ENCODE results near the gene TFPI. TPM values are rescaled to one million over a fixed set of nuclear protein-coding genes. Genes with fewer than 3 reads are reported as not detected.
"Not testable (repeated sequence)": the region's sequence is repeated elsewhere in the genome, so short reads cannot be mapped to it uniquely, and the experiment has no call there.

The TFPI gene
- total RNA-seq, 2 donors from 2014 or later, result 33.0 to 34.3 TPM

DNA sequence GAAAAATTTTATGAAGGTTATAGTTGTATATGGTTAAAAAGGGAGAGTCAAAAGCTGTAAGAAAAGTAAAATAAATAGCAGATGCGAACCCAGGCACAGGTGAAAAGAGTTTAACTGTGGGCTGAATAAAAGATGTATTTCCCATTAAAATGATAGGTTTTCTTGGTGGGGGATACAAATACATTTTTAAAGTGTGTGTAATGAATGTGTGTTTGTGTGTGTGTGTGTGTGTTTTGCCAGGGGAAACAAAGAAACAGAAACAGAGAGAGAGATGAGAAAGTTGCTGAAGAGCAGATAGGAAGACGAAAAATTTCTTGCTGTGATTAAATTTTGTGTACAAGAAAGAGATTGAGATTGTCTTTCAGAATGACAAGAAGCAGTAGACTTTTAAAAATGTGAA, 12.1 kb downstream of the TFPI start:
- Mint-ChIP-seq H3K27ac (peak overlapping the region; percentile 9), H3K27me3 (ENCODE audit: insufficient read depth) (no peaks in the 10 kb centered on the region), H3K9me3 (peaks cover 9% of the 10 kb centered on the region), H3K4me3 (no peak overlapping the region), H3K36me3 (ENCODE audit: low read depth) (peaks cover 5% of the 10 kb centered on the region), H3K4me1 (peaks cover 27% of the 10 kb centered on the region)
- Histone ChIP-seq H3K4me1 (ENCODE audit: control insufficient read depth, insufficient read depth, low read length) (peaks cover 5% of the 10 kb centered on the region), H3K4me3 (ENCODE audit: low read length) (no peak overlapping the region), H3K9ac (ENCODE audit: extremely low read depth, low read length, poor library complexity, severe bottlenecking) (no peak overlapping the region), H3K27me3 (ENCODE audit: control insufficient read depth, insufficient read depth, low read length, poor library complexity, severe bottlenecking) (no peaks in the 10 kb centered on the region), H3K9me3 (ENCODE audit: control insufficient read depth, low read length) (peaks cover 11% of the 10 kb centered on the region), H3K27ac (ENCODE audit: low read depth, low read length) (no peak overlapping the region), H3K36me3 (ENCODE audit: control insufficient read depth, insufficient read depth, low read length) (no peaks in the 10 kb centered on the region)
- 92 to 100% methylated on average over 2 of the region's 2 CpGs for WGBS, 2 experiments (ENCODE audit: insufficient coverage in 1 of 2, insufficient read length in 1 of 2)
- DNase-seq, result no peak
- TF ChIP-seq, protein P1, sequence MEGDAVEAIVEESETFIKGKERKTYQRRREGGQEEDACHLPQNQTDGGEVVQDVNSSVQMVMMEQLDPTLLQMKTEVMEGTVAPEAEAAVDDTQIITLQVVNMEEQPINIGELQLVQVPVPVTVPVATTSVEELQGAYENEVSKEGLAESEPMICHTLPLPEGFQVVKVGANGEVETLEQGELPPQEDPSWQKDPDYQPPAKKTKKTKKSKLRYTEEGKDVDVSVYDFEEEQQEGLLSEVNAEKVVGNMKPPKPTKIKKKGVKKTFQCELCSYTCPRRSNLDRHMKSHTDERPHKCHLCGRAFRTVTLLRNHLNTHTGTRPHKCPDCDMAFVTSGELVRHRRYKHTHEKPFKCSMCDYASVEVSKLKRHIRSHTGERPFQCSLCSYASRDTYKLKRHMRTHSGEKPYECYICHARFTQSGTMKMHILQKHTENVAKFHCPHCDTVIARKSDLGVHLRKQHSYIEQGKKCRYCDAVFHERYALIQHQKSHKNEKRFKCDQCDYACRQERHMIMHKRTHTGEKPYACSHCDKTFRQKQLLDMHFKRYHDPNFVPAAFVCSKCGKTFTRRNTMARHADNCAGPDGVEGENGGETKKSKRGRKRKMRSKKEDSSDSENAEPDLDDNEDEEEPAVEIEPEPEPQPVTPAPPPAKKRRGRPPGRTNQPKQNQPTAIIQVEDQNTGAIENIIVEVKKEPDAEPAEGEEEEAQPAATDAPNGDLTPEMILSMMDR (conservative IDR thresholded peaks at IDR 0.05), result no peak

DNA sequence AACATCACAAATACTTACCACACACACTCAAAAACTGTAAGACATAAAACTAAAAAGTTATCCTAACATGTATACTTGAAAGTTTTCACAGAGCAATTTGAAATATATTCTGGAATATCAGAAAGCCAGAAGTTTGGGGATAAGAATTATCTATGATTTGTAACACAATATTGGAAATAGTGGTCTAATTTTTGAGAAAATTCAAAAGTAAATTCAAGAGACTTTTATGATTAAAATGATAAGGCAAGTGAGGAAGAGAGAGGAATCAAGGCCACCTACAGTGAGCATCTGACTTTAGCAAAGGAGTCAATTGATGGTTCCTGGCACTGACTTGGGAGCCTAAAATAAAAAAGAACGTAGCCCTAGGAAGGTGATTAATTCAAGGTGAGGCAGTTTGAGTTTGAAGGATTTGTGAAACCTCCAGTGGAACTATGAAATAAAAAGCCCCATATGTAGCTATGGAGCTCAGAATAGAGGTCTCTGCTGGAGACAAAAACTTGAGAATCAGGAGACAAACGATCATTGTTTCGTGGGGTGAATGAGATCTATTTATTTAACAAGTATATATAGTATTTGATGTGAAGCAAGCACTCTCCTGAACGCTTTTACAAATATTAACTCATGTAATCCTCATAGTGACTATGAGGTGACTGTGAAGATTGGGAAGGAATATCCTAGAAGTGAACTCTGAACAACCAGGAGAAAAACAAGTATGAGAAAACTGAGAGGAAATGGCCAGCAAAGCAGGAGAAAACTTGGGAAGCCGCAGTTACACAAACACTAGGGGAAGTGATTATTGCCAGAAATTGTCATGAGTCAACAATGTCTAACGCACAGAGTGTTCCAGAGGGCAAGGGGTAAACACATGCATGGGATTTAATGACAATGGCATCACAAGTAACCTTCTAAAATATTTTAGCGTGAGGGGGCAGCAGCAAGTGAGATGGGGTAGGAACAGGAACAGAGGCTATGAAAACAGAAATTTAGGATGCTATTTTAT, 12.8 kb downstream of the TFPI start:
- no peak overlapping the region for H3K9ac ChIP-seq (ENCODE audit: extremely low read depth, low read length, poor library complexity, severe bottlenecking)
- no peak for DNase-seq
- no peaks in the 10 kb centered on the region for H3K27me3 ChIP-seq (ENCODE audit: control insufficient read depth, insufficient read depth, low read length, poor library complexity, severe bottlenecking)
- TF ChIP-seq, protein P1 (conservative IDR thresholded peaks at IDR 0.05), result no peak
- H3K4me1 ChIP-seq (ENCODE audit: control insufficient read depth, insufficient read depth, low read length), result no peaks in the 10 kb centered on the region
- no peak overlapping the region for H3K4me3 ChIP-seq (ENCODE audit: low read length)
- H3K27me3 Mint-ChIP-seq (ENCODE audit: insufficient read depth), result no peaks in the 10 kb centered on the region
- H3K4me3 Mint-ChIP-seq, result no peak overlapping the region
- H3K27ac ChIP-seq (ENCODE audit: low read depth, low read length), result no peak overlapping the region
- H3K9me3 ChIP-seq (ENCODE audit: control insufficient read depth, low read length), result peaks cover 11% of the 10 kb centered on the region
- peaks cover 10% of the 10 kb centered on the region for H3K36me3 Mint-ChIP-seq (ENCODE audit: low read depth)
- no peaks in the 10 kb centered on the region for H3K36me3 ChIP-seq (ENCODE audit: control insufficient read depth, insufficient read depth, low read length)
- 74 to 86% methylated on average over 4 to 6 of the region's 7 CpGs for WGBS, 2 experiments (ENCODE audit: insufficient coverage in 1 of 2, insufficient read length in 1 of 2)
- H3K27ac Mint-ChIP-seq, result peak overlapping the region; percentile 9
- H3K9me3 Mint-ChIP-seq, result peaks cover 16% of the 10 kb centered on the region
- H3K4me1 Mint-ChIP-seq, result peaks cover 22% of the 10 kb centered on the region

DNA sequence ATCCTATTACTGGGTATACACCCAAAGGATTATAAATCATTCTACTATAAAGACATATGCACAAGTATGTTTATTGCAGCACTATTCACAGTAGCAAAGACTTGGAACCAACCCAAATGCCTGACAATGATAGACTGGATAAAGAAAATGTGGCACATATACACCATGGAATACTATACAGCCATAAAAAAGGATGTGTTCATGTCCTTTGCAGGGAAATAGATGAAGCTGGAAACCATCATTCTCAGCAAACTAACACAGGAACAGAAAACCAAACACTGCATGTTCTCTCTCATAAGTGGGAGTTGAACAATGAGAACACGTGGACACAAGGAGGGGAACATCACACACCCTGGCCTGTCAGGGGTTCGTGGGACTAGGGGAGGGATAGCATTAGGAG, 16.0 kb downstream of the TFPI start:
- not testable (repeated sequence) for H3K27ac Mint-ChIP-seq; H3K36me3 ChIP-seq (ENCODE audit: control insufficient read depth, insufficient read depth, low read length); DNase-seq; H3K27me3 Mint-ChIP-seq (ENCODE audit: insufficient read depth); H3K4me3 Mint-ChIP-seq; H3K4me3 ChIP-seq (ENCODE audit: low read length); H3K9ac ChIP-seq (ENCODE audit: extremely low read depth, low read length, poor library complexity, severe bottlenecking); H3K4me1 ChIP-seq (ENCODE audit: control insufficient read depth, insufficient read depth, low read length); H3K27ac ChIP-seq (ENCODE audit: low read depth, low read length); H3K27me3 ChIP-seq (ENCODE audit: control insufficient read depth, insufficient read depth, low read length, poor library complexity, severe bottlenecking)
- H3K9me3 ChIP-seq (ENCODE audit: control insufficient read depth, low read length), result peaks cover 11% of the 10 kb centered on the region
- peaks cover 16% of the 10 kb centered on the region for H3K4me1 Mint-ChIP-seq
- peaks cover 35% of the 10 kb centered on the region for H3K36me3 Mint-ChIP-seq (ENCODE audit: low read depth)
- peaks cover 44% of the 10 kb centered on the region for H3K9me3 Mint-ChIP-seq
- WGBS, 2 experiments (ENCODE audit: insufficient coverage in 1 of 2, insufficient read length in 1 of 2), result 87 to 100% methylated on average over 1 to 2 of the region's 2 CpGs

DNA sequence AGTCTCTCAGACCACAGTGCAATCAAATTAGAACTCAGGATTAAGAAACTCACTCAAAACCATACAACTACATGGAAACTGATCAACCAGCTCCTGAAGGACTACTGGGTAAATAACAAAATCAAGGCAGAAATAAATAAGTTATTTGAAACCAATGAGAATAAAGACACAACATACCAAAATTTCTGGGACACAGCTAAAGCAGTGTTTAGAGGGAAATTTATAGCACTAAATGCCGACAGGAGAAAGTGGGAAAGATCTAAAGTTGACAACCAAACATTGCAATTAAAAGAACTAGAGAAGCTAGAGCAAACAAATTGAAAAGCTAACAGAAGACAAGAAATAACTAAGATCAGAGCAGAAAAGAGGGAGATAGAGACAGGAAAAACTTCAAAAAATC, 18.9 kb downstream of the TFPI start:
- not testable (repeated sequence) for H3K27ac Mint-ChIP-seq; H3K36me3 ChIP-seq (ENCODE audit: control insufficient read depth, insufficient read depth, low read length); H3K4me3 Mint-ChIP-seq; DNase-seq; H3K9ac ChIP-seq (ENCODE audit: extremely low read depth, low read length, poor library complexity, severe bottlenecking); H3K4me1 ChIP-seq (ENCODE audit: control insufficient read depth, insufficient read depth, low read length); H3K4me1 Mint-ChIP-seq; H3K27me3 Mint-ChIP-seq (ENCODE audit: insufficient read depth); H3K27me3 ChIP-seq (ENCODE audit: control insufficient read depth, insufficient read depth, low read length, poor library complexity, severe bottlenecking); H3K27ac ChIP-seq (ENCODE audit: low read depth, low read length); H3K4me3 ChIP-seq (ENCODE audit: low read length)
- peaks cover 51% of the 10 kb centered on the region for H3K9me3 Mint-ChIP-seq
- 92% methylated on average over 1 of the region's 1 CpG; no CpG with 5 or more reads in 1 of the 2 experiments for WGBS, 2 experiments (ENCODE audit: insufficient coverage in 1 of 2, insufficient read length in 1 of 2)
- peaks cover 11% of the 10 kb centered on the region for H3K9me3 ChIP-seq (ENCODE audit: control insufficient read depth, low read length)
- H3K36me3 Mint-ChIP-seq (ENCODE audit: low read depth), result peaks cover 39% of the 10 kb centered on the region
